Spleen (tissue), 11 donors: ENCODE measurements around the gene PDXK. TPM values are rescaled to one million over a fixed set of nuclear protein-coding genes. Genes with fewer than 3 reads are reported as not detected.
"Not testable (repeated sequence)": the region's sequence is repeated elsewhere in the genome, so short reads cannot be mapped to it uniquely, and the experiment has no call there.

Experiments used
- DNase-seq: peaks from one replicate; pipeline ENCODE4 v3.0.0-alpha.2; 2020
- H3K27ac ChIP-seq, 8 donors: fragments of 200-600 bp; sonication (generic) in 7 of 8; 1 replicate in 4 of 8; 2 replicates in 4 of 8; pipeline versions ENCODE4 v1.5.0 to v1.8.0; 2016 to 2021; ENCODE audit warnings: inconsistent platforms in 4 of 8, mild to moderate bottlenecking in 4 of 8, moderate library complexity in 1 of 8
- H3K27me3 ChIP-seq, 7 donors: fragments of 200-600 bp; sonication (generic) in 6 of 7; replicated peaks in 1 of 7; 1 replicate in 4 of 7; 2 replicates in 3 of 7; pipeline versions ENCODE4 v1.5.0 to v1.8.0; 2016 to 2021; ENCODE audit warnings: inconsistent platforms in 3 of 7, mild to moderate bottlenecking in 1 of 7
- H3K36me3 ChIP-seq, 6 donors: fragments of 200-600 bp; sonication (generic) in 5 of 6; 1 replicate in 4 of 6; 2 replicates in 2 of 6; pipeline versions ENCODE4 v1.5.0 to v1.8.0; 2016 to 2021; ENCODE audit warnings: inconsistent platforms in 2 of 6
- H3K4me1 ChIP-seq, 6 donors: fragments of 200-600 bp; sonication (generic) in 5 of 6; 1 replicate in 3 of 6; 2 replicates in 3 of 6; pipeline versions ENCODE4 v1.5.0 to v1.8.0; 2016 to 2021; ENCODE audit warnings: inconsistent platforms in 3 of 6
- H3K4me3 ChIP-seq, 8 donors: fragments of 200-600 bp; sonication (generic) in 7 of 8; 1 replicate in 4 of 8; 2 replicates in 4 of 8; pipeline versions ENCODE4 v1.5.0 to v1.8.0; 2016 to 2021; ENCODE audit warnings: inconsistent platforms in 4 of 8, mild to moderate bottlenecking in 4 of 8, moderate library complexity in 2 of 8
- H3K9me3 ChIP-seq, 8 donors: fragments of 200-600 bp; sonication (generic) in 7 of 8; 1 replicate in 4 of 8; 2 replicates in 4 of 8; pipeline versions ENCODE4 v1.5.0 to v1.8.0; 2016 to 2021; ENCODE audit warnings: inconsistent platforms in 4 of 8
- CTCF ChIP-seq, 11 experiments: fragments of 200-600 bp in 7 of 11; fragments of 450-650 bp in 4 of 11; sonication (generic) in 4 of 11; IDR thresholded peaks in 8 of 11; conservative IDR thresholded peaks in 3 of 11; 1 replicate in 7 of 11; 2 replicates in 4 of 11; pipeline versions ENCODE4 v1.4.0 to v1.8.0; 2016 to 2021; ENCODE audit warnings: antibody characterized with exemption in 11 of 11, inconsistent platforms in 4 of 11, mild to moderate bottlenecking in 1 of 11
- POLR2A ChIP-seq, 3 donors: fragments of 450-650 bp; IDR thresholded peaks; one replicate each; pipeline ENCODE4 v1.5.1; 2017; ENCODE audit warnings: antibody characterized with exemption in 3 of 3, mild to moderate bottlenecking in 1 of 3
- POLR2AphosphoS5 ChIP-seq, 3 donors: sonication (generic); formaldehyde crosslinking; IDR thresholded peaks; one replicate each; pipeline ENCODE4 v1.5.1; 2017; ENCODE audit warnings: antibody characterized with exemption in 3 of 3
- WGBS, 5 donors: extraction: QIAGEN DNeasy Blood & Tissue Kit in 3 of 5; methylation state at CpG; one replicate each; pipeline versions ENCODE4 v1.1.5 to v1.1.7; 2013 to 2018; 5-methylcytosine and 5-hydroxymethylcytosine counted together
- intact Hi-C: fragments of 100-400 bp; cut with DNase I; formaldehyde crosslinking; loops from one replicate; pipeline ENCODE4 v1.15.0; 2023; ENCODE audit warnings: low total_unique reads
- polyA plus RNA-seq, 3 donors: library from polyadenylated mRNA; stranded (reverse); fragments of 200-250 nt; gene quantifications; one replicate each; pipeline ENCODE4 v1.2.1, GENCODE V29; 2013
- total RNA-seq, 7 donors: library from RNA; depleted of rRNA in 3 of 7; stranded (reverse); fragments of >200 nt in 3 of 7; fragmentation: NEBNext Ultra II Directional in 4 of 7; extraction: Animal tissue kit (Norgen Biotek cat#: 25700) in 4 of 7; gene quantifications; one replicate each; pipeline versions ENCODE4 v1.1.0 to v1.2.1, GENCODE V29; 2016 to 2021
- donor health status: healthy with polysubstance abuse.
- donor health status: DM: no; HTN: no; CAD: no; lungs with moderate emphysema.
- donor health status: DM: no; HTN: no; CAD: no.
- donor health status: Bipolar disorder and iron deficiency.
- donor health status: healthy.
- donor health status: DM: no; HTN: no; CAD: no.
- donor health status: DM: yes; HTN: yes; CAD: no.

The PDXK gene
- total and polyA plus RNA-seq, 10 donors: 17.9 to 82.9 (median 51.0) TPM

- WGBS, 5 donors: 89 to 95% (median 94%) methylated on average over 14 to 15 of the region's 15 CpGs
- intact Hi-C loops: no loop called here
- Histone ChIP-seq H3K27me3 (no peaks in the 10 kb centered on the region), H3K36me3 (peaks cover 9 to 100% (median 88%) of the 10 kb centered on the region in 6 donors), H3K4me3 (no peak overlapping the region), H3K4me1 (no peaks in the 10 kb centered on the region), H3K9me3 (no peaks in the 10 kb centered on the region), H3K27ac (no peak overlapping the region)
- no peak for DNase-seq
- TF ChIP-seq POLR2A (IDR thresholded peaks at IDR 0.05) (no peak), POLR2AphosphoS5 (IDR thresholded peaks at IDR 0.05) (no peak), CTCF (IDR thresholded peaks at IDR 0.05 in 8 of 11, conservative IDR thresholded peaks at IDR 0.05 in 3 of 11) (no peak)
Observed at GRCh38 chr21:43676391-43676790, 42.5 kb upstream of the PDXK start.

GRCh38 chr21:43679951-43680350, 39.0 kb upstream of the PDXK start:
- 92 to 96% (median 93%) methylated on average over 12 of the region's 12 CpGs for WGBS, 5 donors
- no peaks in the 10 kb centered on the region for H3K27me3 ChIP-seq
- H3K4me3 ChIP-seq: no peak overlapping the region
- TF ChIP-seq POLR2AphosphoS5 (IDR thresholded peaks at IDR 0.05) (no peak), POLR2A (IDR thresholded peaks at IDR 0.05) (no peak), CTCF (IDR thresholded peaks at IDR 0.05 in 8 of 11, conservative IDR thresholded peaks at IDR 0.05 in 3 of 11) (no peak)
- H3K4me1 ChIP-seq: peaks cover 0 to 9% (median 4%) of the 10 kb centered on the region in 6 donors
- intact Hi-C loops: no loop called here
- no peak for DNase-seq
- H3K9me3 ChIP-seq: no peaks in the 10 kb centered on the region
- no peak overlapping the region for H3K27ac ChIP-seq
- peaks cover 9 to 100% (median 93%) of the 10 kb centered on the region in 6 donors for H3K36me3 ChIP-seq

GRCh38 chr21:43680421-43680820, 38.5 kb upstream of the PDXK start:
- peaks cover 0 to 13% (median 4%) of the 10 kb centered on the region in 6 donors for H3K4me1 ChIP-seq
- H3K27ac ChIP-seq, intact Hi-C loops, DNase-seq, H3K9me3 ChIP-seq, H3K27me3 ChIP-seq, H3K4me3 ChIP-seq: not testable (repeated sequence)
- H3K36me3 ChIP-seq: peaks cover 9 to 100% (median 93%) of the 10 kb centered on the region in 6 donors
- 83 to 97% (median 89%) methylated on average over 6 of the region's 6 CpGs for WGBS, 5 donors

DNA sequence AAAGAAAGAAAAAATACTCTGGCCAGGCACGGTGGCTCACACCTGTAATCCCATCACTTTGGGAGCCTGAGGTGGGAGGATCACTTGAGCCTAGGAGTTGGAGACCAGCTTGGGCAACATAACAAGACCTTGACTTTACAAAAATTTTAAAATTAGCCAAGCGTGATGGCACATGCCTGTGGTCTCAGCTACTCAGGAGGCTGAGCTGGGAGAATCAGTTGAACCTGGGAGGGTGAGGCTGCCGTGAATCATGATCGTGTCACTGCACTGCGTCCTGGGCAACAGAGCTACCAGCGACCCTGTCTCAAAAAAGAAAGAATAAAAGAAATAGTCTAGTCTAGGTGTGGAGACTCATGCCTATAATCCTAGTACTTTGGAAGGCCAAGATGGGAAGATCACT, 37.3 kb upstream of the PDXK start:
- intact Hi-C loops: no loop called here

More for the DNA sequence above, 37.3 kb upstream of the PDXK start:
- no peaks in the 10 kb centered on the region for H3K9me3 ChIP-seq
- H3K27ac ChIP-seq: no peak overlapping the region
- H3K27me3 ChIP-seq: no peaks in the 10 kb centered on the region
- DNase-seq: no peak
- H3K36me3 ChIP-seq: peaks cover 7 to 100% (median 93%) of the 10 kb centered on the region in 6 donors
- 94 to 98% (median 97%) methylated on average over 6 of the region's 6 CpGs for WGBS, 5 donors
- H3K4me1 ChIP-seq: peaks cover 0 to 15% (median 4%) of the 10 kb centered on the region in 6 donors
- H3K4me3 ChIP-seq: no peak overlapping the region
- TF ChIP-seq POLR2A (IDR thresholded peaks at IDR 0.05) (no peak), POLR2AphosphoS5 (IDR thresholded peaks at IDR 0.05) (no peak), CTCF (IDR thresholded peaks at IDR 0.05 in 8 of 11, conservative IDR thresholded peaks at IDR 0.05 in 3 of 11) (no peak)
